Esophagus squamous epithelium (tissue), 5 donors: ENCODE measurements around the gene SLC35G2. TPM values are rescaled to one million over a fixed set of nuclear protein-coding genes. Genes with fewer than 3 reads are reported as not detected.
A peak's percentile ranks its signal among the peaks of the same experiment; 100 is the strongest.
"Not testable (repeated sequence)": the region's sequence is repeated elsewhere in the genome, so short reads cannot be mapped to it uniquely, and the experiment has no call there.

ENCODE experiments used
- DNase-seq: peaks from one replicate; lab custom pipeline; 2025; lab: John Stamatoyannopoulos, UW
- H3K27ac ChIP-seq, 4 donors: fragments of 200-600 bp; sonication (generic); one replicate each; pipeline ENCODE4 v1.5.1; 2016 to 2019; ENCODE audit warnings: mild to moderate bottlenecking in 1 of 4
- H3K27me3 ChIP-seq, 4 donors: fragments of 200-600 bp; sonication (generic); 1 replicate in 3 of 4; 2 replicates in 1 of 4; pipeline versions ENCODE4 v1.5.1 to v1.6.0; 2017 to 2021; ENCODE audit warnings: antibody characterized with exemption in 1 of 4
- H3K36me3 ChIP-seq, 3 donors: fragments of 200-600 bp; sonication (generic); one replicate each; pipeline ENCODE4 v1.5.1; 2016 to 2019
- H3K4me1 ChIP-seq, 3 donors: fragments of 200-600 bp; sonication (generic); one replicate each; pipeline ENCODE4 v1.5.1; 2017 to 2019
- H3K4me3 ChIP-seq, 4 donors: fragments of 200-600 bp; sonication (generic); 1 replicate in 3 of 4; 2 replicates in 1 of 4; pipeline ENCODE4 v1.5.1; 2016 to 2019; ENCODE audit warnings: mild to moderate bottlenecking in 2 of 4, moderate library complexity in 1 of 4
- H3K9me3 ChIP-seq, 3 donors: fragments of 200-600 bp; sonication (generic); one replicate each; pipeline ENCODE4 v1.5.1; 2016 to 2019
- CTCF ChIP-seq, 6 experiments: fragments of 450-650 bp in 4 of 6; fragments of 200-600 bp in 2 of 6; sonication (generic) in 2 of 6; IDR thresholded peaks; one replicate each; pipeline ENCODE4 v1.5.1; 2016 to 2019; ENCODE audit warnings: antibody characterized with exemption in 6 of 6, mild to moderate bottlenecking in 4 of 6, moderate library complexity in 4 of 6
- POLR2A ChIP-seq, 4 donors: fragments of 450-650 bp; IDR thresholded peaks; one replicate each; pipeline ENCODE4 v1.6.1; 2017; ENCODE audit warnings: antibody characterized with exemption in 4 of 4, mild to moderate bottlenecking in 4 of 4, moderate library complexity in 3 of 4
- WGBS, 2 donors: methylation state at CpG; one replicate each; pipeline ENCODE4 v1.1.5; 2018; 5-methylcytosine and 5-hydroxymethylcytosine counted together
- intact Hi-C: fragments of 100-400 bp; cut with DNase I; formaldehyde crosslinking; loops from one replicate; pipeline ENCODE4 v1.15.0; 2022
- total RNA-seq, 4 donors: library from RNA; depleted of rRNA; stranded (reverse); fragments of >200 nt; gene quantifications; one replicate each; pipeline ENCODE4 v1.1.0, GENCODE V29; 2016
- donor health status: DM: yes; HTN: yes; CAD: no.

Gene SLC35G2
- total RNA-seq, 4 donors from 2014 or later: 0.68 to 4.0 (median 3.1) TPM

- Histone ChIP-seq H3K27me3 (no peaks in the 10 kb centered on the region), H3K4me3 (no peak overlapping the region), H3K9me3 (no peaks in the 10 kb centered on the region), H3K4me1 (peaks cover 0 to 54% (median 9%) of the 10 kb centered on the region in 3 donors), H3K27ac (no peak overlapping the region), H3K36me3 (peaks cover 0 to 53% (median 0%) of the 10 kb centered on the region in 3 donors)
- no peak for DNase-seq
- intact Hi-C loops: no loop called here
- WGBS, 2 donors: 95 to 97% methylated on average over 9 of the region's 9 CpGs
- TF ChIP-seq POLR2A (IDR thresholded peaks at IDR 0.05) (no peak), CTCF (IDR thresholded peaks at IDR 0.05) (no peak)
Observed at GRCh38 chr3:136869282-136869681, 50.4 kb downstream of the SLC35G2 start.

DNA sequence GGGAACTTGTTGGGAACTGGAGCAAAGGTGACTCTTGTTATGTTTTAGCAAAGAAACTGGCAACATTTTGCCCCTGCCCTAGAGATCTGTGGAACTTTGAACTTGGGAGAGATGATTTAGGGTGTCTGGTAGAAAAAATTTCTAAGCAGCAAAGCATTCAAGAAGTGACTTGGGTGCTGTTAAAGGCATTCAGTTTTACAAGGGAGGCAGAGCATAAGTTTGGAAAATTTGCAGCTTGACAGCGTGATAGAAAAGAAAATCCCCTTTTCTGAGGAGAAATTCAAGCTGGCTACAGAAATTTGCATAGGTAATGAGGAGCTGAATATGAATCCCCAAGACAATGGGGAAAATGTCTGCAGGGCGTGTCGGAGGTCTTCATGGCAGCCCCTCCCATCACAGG lies 53.3 kb downstream of the SLC35G2 start:
- WGBS, 2 donors: 89 to 97% methylated on average over 3 of the region's 3 CpGs
- Histone ChIP-seq H3K36me3 (peaks cover 0 to 55% (median 0%) of the 10 kb centered on the region in 3 donors), H3K4me1 (peaks cover 0 to 45% (median 15%) of the 10 kb centered on the region in 3 donors)
- H3K27me3 ChIP-seq, H3K9me3 ChIP-seq, intact Hi-C loops, H3K4me3 ChIP-seq, DNase-seq, H3K27ac ChIP-seq: not testable (repeated sequence)

- intact Hi-C loops, H3K27ac ChIP-seq, DNase-seq, H3K36me3 ChIP-seq, H3K27me3 ChIP-seq, H3K4me3 ChIP-seq, H3K9me3 ChIP-seq: not testable (repeated sequence)
- 93 to 100% methylated on average over 2 of the region's 2 CpGs for WGBS, 2 donors
- peaks cover 0 to 17% (median 4%) of the 10 kb centered on the region in 3 donors for H3K4me1 ChIP-seq
Observed at GRCh38 chr3:136879510-136879909, 60.6 kb downstream of the SLC35G2 start.

DNA sequence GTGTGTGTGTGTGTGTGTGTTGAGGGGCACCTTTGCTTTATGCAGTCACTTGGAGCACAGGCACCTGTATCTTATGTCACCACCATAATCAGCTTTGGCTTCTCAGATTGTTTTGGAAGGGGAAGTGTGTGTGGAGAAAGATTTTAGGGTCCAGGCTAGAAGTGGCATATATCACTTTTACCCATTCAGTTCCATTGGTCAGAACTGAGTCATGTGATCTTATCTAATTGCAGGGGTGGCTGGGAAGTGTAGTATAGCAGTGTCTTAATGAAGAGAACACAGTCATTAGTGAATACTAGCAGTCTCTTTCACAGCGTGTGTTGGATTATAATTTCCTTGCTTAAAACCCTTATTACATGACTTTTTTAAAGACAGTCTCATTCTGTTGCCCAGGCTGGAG lies 63.6 kb downstream of the SLC35G2 start:
- 75 to 78% methylated on average over 1 of the region's 1 CpG for WGBS, 2 donors
- intact Hi-C loops: no loop called here
- Histone ChIP-seq H3K27ac (no peak overlapping the region), H3K4me1 (peaks cover 0 to 40% (median 3%) of the 10 kb centered on the region in 3 donors), H3K36me3 (no peaks in the 10 kb centered on the region), H3K27me3 (no peaks in the 10 kb centered on the region), H3K9me3 (no peaks in the 10 kb centered on the region), H3K4me3 (no peak overlapping the region)
- TF ChIP-seq POLR2A (IDR thresholded peaks at IDR 0.05): no peak
- no peak for TF ChIP-seq CTCF (IDR thresholded peaks at IDR 0.05)
- DNase-seq: no peak

DNA sequence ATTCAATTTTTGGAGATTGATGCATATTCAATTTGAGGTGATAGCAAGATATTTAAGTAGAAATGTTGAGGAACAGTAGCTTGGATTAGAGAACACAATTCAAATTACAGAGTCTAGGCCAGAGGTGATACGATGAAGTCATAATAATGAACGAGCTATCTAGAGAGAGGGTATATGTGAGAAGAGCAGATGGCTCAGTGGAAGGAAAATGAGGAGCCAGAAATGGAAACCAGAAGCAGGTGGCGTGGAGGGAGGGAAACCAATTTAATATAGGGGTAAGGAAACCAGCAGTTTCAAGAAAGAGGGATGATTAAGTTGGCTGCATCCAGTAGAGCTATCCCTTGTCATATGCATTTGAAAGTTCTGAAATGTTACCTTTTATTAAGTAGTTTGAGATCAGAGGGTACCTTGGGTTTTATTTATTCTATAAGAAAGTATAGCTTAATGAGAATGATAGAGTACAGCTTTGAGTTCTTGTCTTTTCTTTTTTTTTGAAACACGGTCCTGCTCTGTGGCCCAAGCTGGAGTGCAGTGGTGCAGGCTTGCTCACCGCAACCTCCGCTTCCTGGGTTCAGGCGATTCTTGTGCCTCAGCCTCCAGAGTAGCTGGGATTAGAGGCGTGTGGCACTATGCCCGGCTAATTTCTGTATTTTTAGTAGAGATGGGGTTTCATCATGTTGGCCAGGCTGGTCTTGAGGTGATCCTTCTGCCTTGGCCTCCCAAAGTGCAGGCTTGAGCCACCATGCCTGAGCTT lies 65.2 kb downstream of the SLC35G2 start:
- Histone ChIP-seq H3K4me1 (peaks cover 0 to 42% (median 3%) of the 10 kb centered on the region in 3 donors), H3K4me3 (no peak overlapping the region), H3K36me3 (peaks cover 0 to 1% (median 0%) of the 10 kb centered on the region in 3 donors), H3K27ac (no peak overlapping the region), H3K9me3 (no peaks in the 10 kb centered on the region), H3K27me3 (no peaks in the 10 kb centered on the region)
- no peak for TF ChIP-seq POLR2A (IDR thresholded peaks at IDR 0.05)
- no peak for TF ChIP-seq CTCF (IDR thresholded peaks at IDR 0.05)
- DNase-seq: no peak
- 83 to 93% methylated on average over 9 of the region's 9 CpGs for WGBS, 2 donors
- intact Hi-C loops: no loop called here

DNA sequence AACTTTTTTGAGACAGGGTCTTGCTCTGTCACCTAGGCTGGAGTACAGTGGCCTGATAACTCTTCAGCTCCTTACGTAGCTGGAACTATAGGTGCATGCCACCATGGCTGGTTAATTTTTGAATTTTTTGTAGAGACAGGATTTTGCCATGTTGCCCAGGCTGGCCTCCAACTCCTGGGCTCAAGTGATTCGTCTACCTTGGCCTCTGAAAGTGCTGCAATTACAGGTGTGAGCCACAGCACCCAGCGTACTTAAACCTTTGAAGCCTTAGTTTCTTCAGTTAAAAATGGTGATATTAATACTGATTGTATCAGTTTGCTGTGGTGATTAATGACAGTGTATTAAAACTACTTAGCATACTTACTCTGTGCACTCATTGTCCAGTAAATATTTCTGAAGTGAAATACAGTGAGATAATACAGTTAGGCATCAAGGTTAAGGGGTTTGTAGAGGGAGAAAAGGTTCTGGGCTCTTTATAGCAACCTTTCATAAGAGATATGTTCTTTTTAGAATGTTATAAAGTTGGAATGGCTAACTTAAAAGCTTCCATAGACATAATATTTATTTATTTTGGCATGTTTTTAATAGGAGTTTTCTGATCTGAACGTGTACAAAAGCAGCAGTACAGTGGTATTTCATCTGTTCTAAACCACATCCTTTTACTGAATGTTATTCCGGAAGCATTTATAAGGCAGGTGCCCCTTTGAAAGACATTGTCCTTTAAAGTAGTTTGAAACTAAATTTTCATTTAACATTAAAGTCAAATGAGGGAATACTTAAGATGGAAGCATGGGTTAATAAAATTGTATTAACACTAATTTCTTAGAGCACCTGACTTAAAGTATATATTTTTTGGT lies 66.7 kb downstream of the SLC35G2 start:
- DNase-seq: no peak
- TF ChIP-seq CTCF (IDR thresholded peaks at IDR 0.05) (no peak), POLR2A (IDR thresholded peaks at IDR 0.05) (no peak)
- Histone ChIP-seq H3K27me3 (no peaks in the 10 kb centered on the region), H3K36me3 (peaks cover 0 to 10% (median 0%) of the 10 kb centered on the region in 3 donors), H3K27ac (peak overlapping the region in 1 of 4 donors; percentile 44), H3K9me3 (no peaks in the 10 kb centered on the region), H3K4me1 (peaks cover 0 to 42% (median 3%) of the 10 kb centered on the region in 3 donors), H3K4me3 (no peak overlapping the region)
- intact Hi-C loops: no loop called here
- 45 to 55% methylated on average over 4 to 5 of the region's 5 CpGs for WGBS, 2 donors
